OCI-LY3 (cell line): Measurements from ENCODE around the gene PITPNC1.

Source experiments
- H2AFZ ChIP-seq: fragments of 200-600, 300-600 bp; shearing (Covaris generic); 2 replicates; pipeline ENCODE4 v1.6.0; 2014; ENCODE audit warnings: antibody characterized with exemption, low read depth, low read length
- H3K27ac ChIP-seq: fragments of 200-600, 300-600 bp; sonication (generic); 2 replicates; pipeline ENCODE4 v1.5.1; 2014; ENCODE audit warnings: mild to moderate bottlenecking, low read length, moderate library complexity, mixed read lengths
- H3K27me3 ChIP-seq: fragments of 200-600, 300-600 bp; sonication (generic); 2 replicates; pipeline ENCODE4 v1.6.1; 2014; ENCODE audit warnings: low read depth, low read length, mixed read lengths
- H3K36me3 ChIP-seq: fragments of 200-600, 300-600 bp; sonication (generic); replicated peaks from 2 replicates; pipeline ENCODE3; 2014; ENCODE audit warnings: low read depth, low read length, mixed read lengths
- H3K4me1 ChIP-seq: fragments of 300-600, 200-600 bp; sonication (generic); 2 replicates; pipeline ENCODE4 v1.6.1; 2014; ENCODE audit warnings: low read length, mixed read lengths
- H3K4me2 ChIP-seq: fragments of 200-600, 300-600 bp; sonication (generic); 2 replicates; pipeline ENCODE4 v1.6.1; 2014; ENCODE audit warnings: low read length, mixed read lengths
- H3K4me3 ChIP-seq: fragments of 300-600, 200-600 bp; sonication (generic); 2 replicates; pipeline ENCODE4 v1.5.1; 2014; ENCODE audit warnings: antibody characterized with exemption, mild to moderate bottlenecking, low read length, moderate library complexity
- H3K79me2 ChIP-seq: fragments of 300-600, 200-600 bp; shearing (Covaris generic); 2 replicates; pipeline ENCODE4 v1.6.1; 2014; ENCODE audit warnings: mild to moderate bottlenecking, low read length, mixed read lengths
- H3K9ac ChIP-seq: fragments of 300-600, 200-600 bp; shearing (Covaris generic); 2 replicates; pipeline ENCODE4 v1.6.0; 2014; ENCODE audit warnings: mild to moderate bottlenecking, low read length, moderate library complexity
- H3K9me3 ChIP-seq: fragments of 200-600, 300-600 bp; shearing (Covaris generic); 2 replicates; pipeline ENCODE4 v1.6.1; 2014; ENCODE audit warnings: low read length, mixed read lengths; ENCODE audit not compliant: insufficient read depth
- H4K20me1 ChIP-seq: fragments of 200-600, 300-600 bp; sonication (generic); 2 replicates; pipeline ENCODE4 v1.6.1; 2016; ENCODE audit warnings: low read length, mixed read lengths; ENCODE audit not compliant: insufficient read depth
- CTCF ChIP-seq: fragments of 200-600, 300-600 bp; sonication (generic); IDR thresholded peaks from 2 replicates; pipeline ENCODE4 v1.5.1; 2014; ENCODE audit warnings: antibody characterized with exemption, low read length, low read depth
- EZH2phosphoT487 ChIP-seq: fragments of 200-600 bp; shearing (Covaris generic); IDR thresholded peaks from 2 replicates; pipeline ENCODE4 v1.6.1; 2018; ENCODE audit warnings: antibody characterized with exemption, mixed run types, low read depth

PITPNC1 gene

DNA sequence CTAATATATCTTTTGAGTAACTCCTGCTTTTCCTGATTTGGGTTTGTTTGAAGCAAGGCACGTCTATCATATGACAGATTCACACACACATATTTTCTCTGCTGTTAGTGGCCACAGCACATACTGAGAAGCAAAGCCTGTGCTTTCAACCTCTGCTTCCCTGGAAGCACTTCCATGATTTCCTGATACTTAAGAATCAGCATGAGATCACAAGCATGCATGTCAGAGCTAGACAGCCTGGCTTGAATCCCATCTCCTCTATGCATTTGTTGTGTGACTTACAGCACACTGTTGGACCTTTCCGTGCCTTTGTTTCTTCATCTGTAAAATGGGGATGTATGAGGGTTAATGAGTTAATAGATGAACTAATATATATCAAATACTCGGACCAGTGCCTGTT is 189.6 kb downstream of the PITPNC1 start:
- Histone ChIP-seq H3K36me3 (no peaks in the 10 kb centered on the region), H3K27ac (no peak overlapping the region), H3K4me3 (no peak overlapping the region), H3K4me1 (peaks cover 57% of the 10 kb centered on the region), H3K4me2 (no peak overlapping the region), H4K20me1 (no peaks in the 10 kb centered on the region), H3K9ac (no peak overlapping the region), H3K9me3 (no peaks in the 10 kb centered on the region), H3K27me3 (no peaks in the 10 kb centered on the region), H3K79me2 (peaks cover 5% of the 10 kb centered on the region; the same call in 1 of the 2 replicates), H2AFZ (no peak overlapping the region)
- TF ChIP-seq EZH2phosphoT487 (no peak), CTCF (no peak)

DNA sequence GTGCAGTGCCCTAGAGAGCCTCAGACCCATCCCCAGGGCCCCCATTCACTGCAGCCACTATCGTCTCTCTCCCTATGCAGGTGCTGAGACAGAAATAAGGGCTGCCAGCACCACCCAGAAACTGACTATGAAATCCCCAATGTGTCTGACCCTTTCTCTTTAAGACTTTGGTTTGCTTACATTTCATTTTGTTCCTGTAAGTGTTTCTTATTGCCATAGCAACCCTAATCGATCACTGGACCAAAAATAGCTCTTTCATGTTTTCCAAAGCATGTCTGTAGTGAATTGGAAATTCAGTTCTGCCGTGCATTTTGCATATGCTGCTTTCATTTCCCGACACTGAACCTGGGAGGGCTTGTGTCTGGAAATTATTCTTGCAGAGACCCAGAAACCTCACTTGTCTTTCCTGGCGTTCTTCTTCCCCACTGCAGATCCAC is 192.0 kb downstream of the PITPNC1 start:
- peak overlapping the region; percentile 97 for H3K27ac ChIP-seq
- no peaks in the 10 kb centered on the region for H3K36me3 ChIP-seq
- H2AFZ ChIP-seq, result no peak overlapping the region
- TF ChIP-seq EZH2phosphoT487, result no peak
- no peak for TF ChIP-seq CTCF
- peaks cover 77% of the 10 kb centered on the region for H3K4me1 ChIP-seq
- no peaks in the 10 kb centered on the region for H4K20me1 ChIP-seq
- no peaks in the 10 kb centered on the region for H3K27me3 ChIP-seq
- peaks cover 19% of the 10 kb centered on the region; the same call in 1 of the 2 replicates for H3K79me2 ChIP-seq
- H3K4me2 ChIP-seq, result peak overlapping the region; percentile 83
- H3K9me3 ChIP-seq, result no peaks in the 10 kb centered on the region
- peak overlapping the region; percentile 56 for H3K4me3 ChIP-seq
- peak overlapping the region; percentile 68 for H3K9ac ChIP-seq

DNA sequence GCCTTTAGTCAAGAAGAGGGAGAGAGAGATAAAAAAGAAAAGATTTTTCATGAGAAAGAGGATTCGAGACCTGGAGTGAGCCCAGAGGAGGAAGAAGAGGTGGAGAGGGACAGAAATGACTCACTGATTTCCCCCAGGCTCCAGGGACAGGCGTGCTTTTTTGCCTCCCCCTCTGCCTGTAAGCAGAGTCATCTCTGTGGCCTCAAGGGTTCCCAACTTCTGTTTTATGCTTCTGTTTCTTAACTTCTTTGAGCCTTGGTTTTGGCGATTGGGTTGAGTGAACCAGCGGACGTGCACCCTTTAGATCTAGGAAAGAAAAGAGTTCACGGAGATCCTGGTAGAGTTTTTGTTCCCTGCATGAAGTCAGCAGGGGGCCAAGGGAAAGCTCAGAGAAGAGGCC is 192.8 kb downstream of the PITPNC1 start:
- H3K36me3 ChIP-seq, result no peaks in the 10 kb centered on the region

DNA sequence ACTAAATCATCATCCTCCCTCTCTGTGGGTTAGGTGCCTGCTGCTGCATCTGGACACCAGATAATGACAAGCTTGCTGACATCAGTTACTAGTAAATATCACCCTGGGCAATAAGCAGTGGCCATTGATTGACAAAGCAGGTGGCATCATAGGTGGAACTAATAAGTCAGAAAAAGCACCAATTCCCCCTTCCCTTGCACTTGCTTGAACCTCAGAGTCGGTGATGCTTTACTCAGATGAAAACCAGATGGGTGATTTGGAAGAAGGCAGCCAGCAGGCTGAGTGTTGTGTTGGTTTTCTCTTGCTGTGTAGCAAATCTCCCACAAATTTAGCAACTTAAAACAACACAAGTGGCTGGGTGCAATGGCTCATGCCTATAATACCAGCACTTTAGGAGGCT is 193.7 kb downstream of the PITPNC1 start:
- TF ChIP-seq EZH2phosphoT487 (no peak), CTCF (no peak)
- Histone ChIP-seq H3K4me1 (peaks cover 93% of the 10 kb centered on the region), H4K20me1 (no peaks in the 10 kb centered on the region), H3K4me2 (peak overlapping the region; percentile 83), H3K27ac (peak overlapping the region; percentile 97), H3K79me2 (peaks cover 19% of the 10 kb centered on the region; the same call in 1 of the 2 replicates), H3K9ac (peak overlapping the region; percentile 68), H3K4me3 (peak overlapping the region; percentile 56), H3K9me3 (no peaks in the 10 kb centered on the region), H3K36me3 (no peaks in the 10 kb centered on the region), H2AFZ (no peak overlapping the region), H3K27me3 (no peaks in the 10 kb centered on the region)

More for the DNA sequence above, 192.8 kb downstream of the PITPNC1 start:
- Histone ChIP-seq H3K9ac (peak overlapping the region; percentile 68), H3K27ac (peak overlapping the region; percentile 97), H2AFZ (no peak overlapping the region), H3K9me3 (no peaks in the 10 kb centered on the region), H3K4me2 (peak overlapping the region; percentile 83), H3K4me3 (peak overlapping the region; percentile 56), H3K79me2 (peaks cover 19% of the 10 kb centered on the region; the same call in 1 of the 2 replicates), H3K27me3 (no peaks in the 10 kb centered on the region), H4K20me1 (no peaks in the 10 kb centered on the region), H3K4me1 (peaks cover 85% of the 10 kb centered on the region)
- TF ChIP-seq EZH2phosphoT487, result no peak
